HG02885 (cell line): Measurements from ENCODE around the gene STXBP5.

ENCODE experiments used
- ATAC-seq: cut with Tn5 transposase; IDR thresholded peaks from one replicate; pipeline ENCODE4 v1.9.1; 2021; ENCODE audit warnings: mild to moderate bottlenecking; ENCODE audit not compliant: unreplicated experiment, poor library complexity

STXBP5 gene

GRCh38 chr6:147177286-147177685 is 26.9 kb upstream of the STXBP5 start:
- no peak for ATAC-seq

GRCh38 chr6:147178355-147178754 is 25.9 kb upstream of the STXBP5 start:
- ATAC-seq, result no peak

GRCh38 chr6:147179809-147180208 is 24.4 kb upstream of the STXBP5 start:
- ATAC-seq, result no peak

GRCh38 chr6:147180926-147181325 is 23.3 kb upstream of the STXBP5 start:
- no peak for ATAC-seq

- no peak for ATAC-seq
Observed at GRCh38 chr6:147184379-147184778, 19.8 kb upstream of the STXBP5 start.

- ATAC-seq, result no peak
Observed at GRCh38 chr6:147185216-147185615, 19.0 kb upstream of the STXBP5 start.

- ATAC-seq, result no peak
Observed at GRCh38 chr6:147190556-147190955, 13.7 kb upstream of the STXBP5 start.

- no peak for ATAC-seq
Observed at GRCh38 chr6:147192278-147192911, 11.8 kb upstream of the STXBP5 start.

GRCh38 chr6:147194652-147195411 is 9.4 kb upstream of the STXBP5 start:
- no peak for ATAC-seq

- ATAC-seq, result no peak
Observed at GRCh38 chr6:147195510-147195909, 8.7 kb upstream of the STXBP5 start.

- ATAC-seq, result no peak
Observed at GRCh38 chr6:147195987-147196386, 8.2 kb upstream of the STXBP5 start.

- no peak for ATAC-seq
Observed at GRCh38 chr6:147200711-147201110, 3.5 kb upstream of the STXBP5 start.

- peak; percentile 13 for ATAC-seq
Observed at GRCh38 chr6:147201885-147202515, 2.2 kb upstream of the STXBP5 start.

GRCh38 chr6:147202516-147203310 is 1.5 kb upstream of the STXBP5 start:
- ATAC-seq, result peak; percentile 82

- ATAC-seq, result peak; percentile 57
Observed at GRCh38 chr6:147203311-147204059, 732 bp upstream of the STXBP5 start.

- ATAC-seq, result no peak
Observed at GRCh38 chr6:147204843-147205311, 660 bp downstream of the STXBP5 start.

- no peak for ATAC-seq
Observed at GRCh38 chr6:147205690-147206600, 1.7 kb downstream of the STXBP5 start.

- ATAC-seq, result no peak
Observed at GRCh38 chr6:147207351-147207750, 3.1 kb downstream of the STXBP5 start.
